ENCODE results near the gene PPP2R2B. TPM values are rescaled to one million over a fixed set of nuclear protein-coding genes. Genes with fewer than 3 reads are reported as not detected.

PPP2R2B gene
- total RNA-seq, 1 donor from 2014 or later = 1.2 TPM

GRCh38 chr5:146538432-146538831 lies 340.1 kb downstream of the PPP2R2B start:
- Histone ChIP-seq H3K36me3 (no peaks in the 10 kb centered on the region), H3K9me3 (no peaks in the 10 kb centered on the region), H3K4me3 (no peak overlapping the region), H3K27ac (no peak overlapping the region), H3K4me1 (no peaks in the 10 kb centered on the region), H3K27me3 (no peaks in the 10 kb centered on the region)
- DNase-seq (no peak), ATAC-seq (no peak)
- TF ChIP-seq CTCF (IDR thresholded peaks at IDR 0.05) = no peak
- intact Hi-C loops (cut with DNase I) = no loop called here

GRCh38 chr5:146533882-146534281 lies 344.7 kb downstream of the PPP2R2B start:
- ATAC-seq (no peak), DNase-seq (no peak)
- no peak for TF ChIP-seq CTCF (IDR thresholded peaks at IDR 0.05)
- Histone ChIP-seq H3K36me3 (no peaks in the 10 kb centered on the region), H3K9me3 (no peaks in the 10 kb centered on the region), H3K27ac (no peak overlapping the region), H3K27me3 (no peaks in the 10 kb centered on the region), H3K4me3 (no peak overlapping the region), H3K4me1 (no peaks in the 10 kb centered on the region)
- intact Hi-C loops (cut with DNase I) = no loop called here

- Histone ChIP-seq H3K4me1 (no peaks in the 10 kb centered on the region), H3K36me3 (no peaks in the 10 kb centered on the region), H3K9me3 (no peaks in the 10 kb centered on the region), H3K4me3 (no peak overlapping the region), H3K27me3 (no peaks in the 10 kb centered on the region), H3K27ac (no peak overlapping the region)
- DNase-seq (peak; percentile 68), ATAC-seq (peak; percentile 94)
- TF ChIP-seq CTCF (IDR thresholded peaks at IDR 0.05) = peak; percentile 81
- intact Hi-C loops (cut with DNase I) = no loop called here
Observed at GRCh38 chr5:146533260-146533857, 345.2 kb downstream of the PPP2R2B start.

Data from upper lobe of right lung (tissue), 1 donor.